K562 (cell line): ENCODE data around the gene FMNL1. TPM values are rescaled to one million over a fixed set of nuclear protein-coding genes. Genes with fewer than 3 reads are reported as not detected.
A peak's percentile ranks its signal among the peaks of the same experiment; 100 is the strongest.

Source experiments
- ARID2 ChIP-seq: fragments of 450-650 bp; IDR thresholded peaks from 2 replicates; pipeline ENCODE4 v1.6.1; 2017; ENCODE audit warnings: antibody characterized with exemption, mild to moderate bottlenecking
- CBX3 ChIP-seq, 2 experiments: IDR thresholded peaks; 1 replicate in 1 of 2; 2 replicates in 1 of 2; pipeline ENCODE4 v1.6.1; 2012; ENCODE audit warnings: inconsistent platforms in 2 of 2, low read length in 2 of 2, borderline replicate concordance in 1 of 2, control low read depth in 1 of 2
- CXXC5 ChIP-seq: fragments of 250-450 bp; sonication (Bioruptor Pico); IDR thresholded peaks from 2 replicates; pipeline ENCODE4 v1.8.0; 2022; ENCODE audit warnings: inconsistent platforms, mild to moderate bottlenecking, moderate library complexity
- GATAD2B ChIP-seq: fragments of 450-650 bp; IDR thresholded peaks from 2 replicates; pipeline ENCODE4 v1.6.1; 2017; ENCODE audit warnings: mild to moderate bottlenecking, borderline replicate concordance
- MEF2A ChIP-seq: IDR thresholded peaks from 2 replicates; pipeline ENCODE4 v1.6.1; 2011; ENCODE audit warnings: low read depth, mild to moderate bottlenecking, low read length, moderate library complexity; ENCODE audit not compliant: control insufficient read depth
- NFIC ChIP-seq: fragments of 450-650 bp; IDR thresholded peaks from 2 replicates; pipeline ENCODE4 v1.6.1; 2017; ENCODE audit warnings: mild to moderate bottlenecking, inconsistent platforms
- PURB ChIP-seq: sonication (generic); formaldehyde crosslinking; IDR thresholded peaks from 2 replicates; pipeline ENCODE4 v1.9.0; 2021; ENCODE audit warnings: low read depth, mild to moderate bottlenecking, missing genetic modification reagents
- SIN3A ChIP-seq, 2 experiments: fragments of 150-350 bp in 1 of 2; IDR thresholded peaks; 2 replicates each; pipeline ENCODE4 v1.6.1; 2011 to 2016; ENCODE audit warnings: borderline replicate concordance in 2 of 2, low read depth in 2 of 2, low read length in 2 of 2, mild to moderate bottlenecking in 2 of 2, moderate library complexity in 2 of 2; ENCODE audit not compliant: control insufficient read depth in 1 of 2
- SUPT5H ChIP-seq: fragments of 450-650 bp; IDR thresholded peaks from 2 replicates; pipeline ENCODE4 v1.6.1; 2016
- ZFP1 ChIP-seq: fragments of 450-650 bp; formaldehyde crosslinking; IDR thresholded peaks from 2 replicates; pipeline ENCODE4 v1.4.0; 2020; ENCODE audit warnings: mild to moderate bottlenecking, mixed read lengths
- ZNF785 ChIP-seq: fragments of 250-450 bp; sonication (Bioruptor Pico); IDR thresholded peaks from 2 replicates; pipeline ENCODE4 v1.4.0; 2020; ENCODE audit warnings: mild to moderate bottlenecking
- polyA plus RNA-seq, 8 experiments: library from polyadenylated mRNA; depleted of rRNA in 4 of 8; stranded (reverse) in 5 of 8; unstranded in 3 of 8; fragments of >200 nt; fragmentation: Nextera tagmentation in 2 of 8; fragmentation: Illumina TruSeq in 1 of 8; extraction: Ambion mirVana in 2 of 8; extraction: Trizol in 1 of 8; gene quantifications; 2 replicates each; pipeline versions ENCODE4 v1.2.1 to v1.2.3, GENCODE V29; 2011 to 2014; ENCODE audit warnings: inconsistent platforms in 1 of 8, missing spikeins in 1 of 8
- total RNA-seq, 7 experiments: library from RNA; depleted of rRNA in 6 of 7; stranded (reverse); fragments of >200 nt in 6 of 7; fragmentation: Illumina TruSeq in 2 of 7; extraction: Trizol in 2 of 7; gene quantifications; 2 replicates each; pipeline versions ENCODE4 v1.2.1 to v1.2.3, GENCODE V29; 2011 to 2021; ENCODE audit warnings: low replicate concordance in 1 of 7
- TF ChIP-seq, protein P1 (sequence below), 2 experiments: fragments of 450-650 bp in 1 of 2; sonication (generic) in 1 of 2; formaldehyde crosslinking in 1 of 2; IDR thresholded peaks in 1 of 2; conservative IDR thresholded peaks in 1 of 2; 2 replicates each; pipeline versions ENCODE4 v1.6.1 to v1.8.1; 2016 to 2023; ENCODE audit warnings: mild to moderate bottlenecking in 2 of 2, moderate library complexity in 2 of 2, inconsistent platforms in 1 of 2, missing genetic modification reagents in 1 of 2
- TF ChIP-seq, protein P2 (sequence below), 2 experiments: fragments of 450-650 bp; IDR thresholded peaks; 2 replicates each; pipeline ENCODE4 v1.6.1; 2018; ENCODE audit warnings: mild to moderate bottlenecking in 2 of 2, low read depth in 1 of 2; ENCODE audit not compliant: partially characterized antibody in 2 of 2
- TF ChIP-seq, protein P3 (sequence below): sonication (generic); formaldehyde crosslinking; IDR thresholded peaks from 2 replicates; pipeline ENCODE4 v1.8.1; 2023; ENCODE audit warnings: missing genetic modification reagents, mild to moderate bottlenecking, borderline replicate concordance

Gene FMNL1
- total and polyA plus RNA-seq, 9 of the 15 experiments (the other 6 are each of a cell fraction or from before 2014, with no cell fraction given), result 0.70 to 36.6 (median 7.7) TPM

DNA sequence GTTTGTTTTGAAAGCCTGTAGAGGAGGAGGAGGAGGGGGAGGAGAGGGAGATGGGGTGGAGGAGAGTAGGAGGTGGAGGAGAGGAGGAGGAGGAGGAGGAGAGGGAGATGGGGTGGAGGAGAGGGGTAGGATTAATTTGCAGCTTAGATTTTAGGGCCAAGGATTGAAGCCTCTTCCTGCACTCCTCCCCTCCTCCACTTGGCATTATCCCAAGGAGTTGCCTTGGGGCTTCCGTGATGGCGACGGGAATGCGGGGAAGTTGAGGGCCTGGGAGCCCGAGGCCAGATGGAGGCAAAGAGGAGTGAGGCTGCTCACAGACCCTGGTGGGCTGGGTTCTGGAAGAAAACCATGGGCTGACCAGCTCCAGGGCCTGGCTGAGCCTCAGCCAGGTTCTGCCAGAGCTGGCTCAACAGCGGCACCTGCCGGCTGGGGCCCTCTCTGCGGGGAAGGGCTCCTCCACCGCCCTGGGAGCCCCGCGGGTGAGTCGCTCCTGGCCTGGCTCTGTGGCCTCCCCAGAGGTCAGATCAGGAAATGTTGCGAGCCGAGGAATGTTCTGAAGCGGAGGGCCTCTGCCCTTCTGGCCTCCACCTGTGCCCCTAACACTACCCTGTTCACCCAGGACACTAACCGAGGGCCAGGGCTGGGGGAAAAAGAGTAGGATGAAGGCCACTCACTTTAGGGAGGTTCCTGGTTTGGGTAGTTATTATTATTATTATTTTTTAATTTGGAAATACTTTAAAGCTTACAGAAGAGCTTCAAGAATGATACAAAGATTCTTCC lies 23.9 kb upstream of the FMNL1 start (continued):
- TF ChIP-seq ZNF785 (CRISPR knock-in tag) (no peak), PURB (no peak), MEF2A (no peak), NFIC (peak; percentile 94), ZFP1 (no peak), GATAD2B (no peak), SIN3A (IDR thresholded peaks at IDR 0.05; ENCODE audit: borderline replicate concordance in 2 of 2, control insufficient read depth in 1 of 2, low read depth in 2 of 2, low read length in 2 of 2) (no peak), CXXC5 (CRISPR knock-in tag) (peak; percentile 56), SUPT5H (no peak), CBX3 (IDR thresholded peaks at IDR 0.05; ENCODE audit: borderline replicate concordance in 1 of 2, low read length in 2 of 2) (peak in 1 of 2 experiments; percentile 76; a peak in 1 of 3 replicates), ARID2 (peak; percentile 95)
- TF ChIP-seq, protein P1, sequence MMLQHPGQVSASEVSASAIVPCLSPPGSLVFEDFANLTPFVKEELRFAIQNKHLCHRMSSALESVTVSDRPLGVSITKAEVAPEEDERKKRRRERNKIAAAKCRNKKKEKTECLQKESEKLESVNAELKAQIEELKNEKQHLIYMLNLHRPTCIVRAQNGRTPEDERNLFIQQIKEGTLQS (IDR thresholded peaks at IDR 0.05), result no peak
- TF ChIP-seq, protein P1 (CRISPR knock-in tag; conservative IDR thresholded peaks at IDR 0.05), result no peak
- TF ChIP-seq, protein P2, sequence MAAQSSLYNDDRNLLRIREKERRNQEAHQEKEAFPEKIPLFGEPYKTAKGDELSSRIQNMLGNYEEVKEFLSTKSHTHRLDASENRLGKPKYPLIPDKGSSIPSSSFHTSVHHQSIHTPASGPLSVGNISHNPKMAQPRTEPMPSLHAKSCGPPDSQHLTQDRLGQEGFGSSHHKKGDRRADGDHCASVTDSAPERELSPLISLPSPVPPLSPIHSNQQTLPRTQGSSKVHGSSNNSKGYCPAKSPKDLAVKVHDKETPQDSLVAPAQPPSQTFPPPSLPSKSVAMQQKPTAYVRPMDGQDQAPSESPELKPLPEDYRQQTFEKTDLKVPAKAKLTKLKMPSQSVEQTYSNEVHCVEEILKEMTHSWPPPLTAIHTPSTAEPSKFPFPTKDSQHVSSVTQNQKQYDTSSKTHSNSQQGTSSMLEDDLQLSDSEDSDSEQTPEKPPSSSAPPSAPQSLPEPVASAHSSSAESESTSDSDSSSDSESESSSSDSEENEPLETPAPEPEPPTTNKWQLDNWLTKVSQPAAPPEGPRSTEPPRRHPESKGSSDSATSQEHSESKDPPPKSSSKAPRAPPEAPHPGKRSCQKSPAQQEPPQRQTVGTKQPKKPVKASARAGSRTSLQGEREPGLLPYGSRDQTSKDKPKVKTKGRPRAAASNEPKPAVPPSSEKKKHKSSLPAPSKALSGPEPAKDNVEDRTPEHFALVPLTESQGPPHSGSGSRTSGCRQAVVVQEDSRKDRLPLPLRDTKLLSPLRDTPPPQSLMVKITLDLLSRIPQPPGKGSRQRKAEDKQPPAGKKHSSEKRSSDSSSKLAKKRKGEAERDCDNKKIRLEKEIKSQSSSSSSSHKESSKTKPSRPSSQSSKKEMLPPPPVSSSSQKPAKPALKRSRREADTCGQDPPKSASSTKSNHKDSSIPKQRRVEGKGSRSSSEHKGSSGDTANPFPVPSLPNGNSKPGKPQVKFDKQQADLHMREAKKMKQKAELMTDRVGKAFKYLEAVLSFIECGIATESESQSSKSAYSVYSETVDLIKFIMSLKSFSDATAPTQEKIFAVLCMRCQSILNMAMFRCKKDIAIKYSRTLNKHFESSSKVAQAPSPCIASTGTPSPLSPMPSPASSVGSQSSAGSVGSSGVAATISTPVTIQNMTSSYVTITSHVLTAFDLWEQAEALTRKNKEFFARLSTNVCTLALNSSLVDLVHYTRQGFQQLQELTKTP (IDR thresholded peaks at IDR 0.05; ENCODE audit: low read depth in 1 of 2, partially characterized antibody in 2 of 2), result peak; percentile 42 to 44
- TF ChIP-seq, protein P3, sequence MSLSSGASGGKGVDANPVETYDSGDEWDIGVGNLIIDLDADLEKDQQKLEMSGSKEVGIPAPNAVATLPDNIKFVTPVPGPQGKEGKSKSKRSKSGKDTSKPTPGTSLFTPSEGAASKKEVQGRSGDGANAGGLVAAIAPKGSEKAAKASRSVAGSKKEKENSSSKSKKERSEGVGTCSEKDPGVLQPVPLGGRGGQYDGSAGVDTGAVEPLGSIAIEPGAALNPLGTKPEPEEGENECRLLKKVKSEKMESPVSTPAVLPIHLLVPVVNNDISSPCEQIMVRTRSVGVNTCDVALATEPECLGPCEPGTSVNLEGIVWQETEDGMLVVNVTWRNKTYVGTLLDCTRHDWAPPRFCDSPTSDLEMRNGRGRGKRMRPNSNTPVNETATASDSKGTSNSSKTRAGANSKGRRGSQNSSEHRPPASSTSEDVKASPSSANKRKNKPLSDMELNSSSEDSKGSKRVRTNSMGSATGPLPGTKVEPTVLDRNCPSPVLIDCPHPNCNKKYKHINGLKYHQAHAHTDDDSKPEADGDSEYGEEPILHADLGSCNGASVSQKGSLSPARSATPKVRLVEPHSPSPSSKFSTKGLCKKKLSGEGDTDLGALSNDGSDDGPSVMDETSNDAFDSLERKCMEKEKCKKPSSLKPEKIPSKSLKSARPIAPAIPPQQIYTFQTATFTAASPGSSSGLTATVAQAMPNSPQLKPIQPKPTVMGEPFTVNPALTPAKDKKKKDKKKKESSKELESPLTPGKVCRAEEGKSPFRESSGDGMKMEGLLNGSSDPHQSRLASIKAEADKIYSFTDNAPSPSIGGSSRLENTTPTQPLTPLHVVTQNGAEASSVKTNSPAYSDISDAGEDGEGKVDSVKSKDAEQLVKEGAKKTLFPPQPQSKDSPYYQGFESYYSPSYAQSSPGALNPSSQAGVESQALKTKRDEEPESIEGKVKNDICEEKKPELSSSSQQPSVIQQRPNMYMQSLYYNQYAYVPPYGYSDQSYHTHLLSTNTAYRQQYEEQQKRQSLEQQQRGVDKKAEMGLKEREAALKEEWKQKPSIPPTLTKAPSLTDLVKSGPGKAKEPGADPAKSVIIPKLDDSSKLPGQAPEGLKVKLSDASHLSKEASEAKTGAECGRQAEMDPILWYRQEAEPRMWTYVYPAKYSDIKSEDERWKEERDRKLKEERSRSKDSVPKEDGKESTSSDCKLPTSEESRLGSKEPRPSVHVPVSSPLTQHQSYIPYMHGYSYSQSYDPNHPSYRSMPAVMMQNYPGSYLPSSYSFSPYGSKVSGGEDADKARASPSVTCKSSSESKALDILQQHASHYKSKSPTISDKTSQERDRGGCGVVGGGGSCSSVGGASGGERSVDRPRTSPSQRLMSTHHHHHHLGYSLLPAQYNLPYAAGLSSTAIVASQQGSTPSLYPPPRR, result no peak
